GM20000 (cell line): Measurements from ENCODE around the gene C20orf144.
"Not testable (repeated sequence)": the region's sequence is repeated elsewhere in the genome, so short reads cannot be mapped to it uniquely, and the experiment has no call there.

Experiments
- DNase-seq: peaks from one replicate; pipeline ENCODE4 v3.0.0; 2012; ENCODE audit warnings: low spot score
- CTCF ChIP-seq: IDR thresholded peaks from 2 replicates; pipeline ENCODE4 v1.5.1; 2012; ENCODE audit warnings: mild to moderate bottlenecking, control low read depth; ENCODE audit errors: extremely low read depth, missing control alignments

Gene C20orf144

GRCh38 chr20:33629979-33630378, 32.1 kb upstream of the C20orf144 start:
- TF ChIP-seq CTCF, result no peak
- DNase-seq, result no peak

- TF ChIP-seq CTCF, result no peak
- no peak for DNase-seq
Observed at GRCh38 chr20:33630507-33630906, 31.6 kb upstream of the C20orf144 start.

GRCh38 chr20:33631910-33632309, 30.2 kb upstream of the C20orf144 start:
- not testable (repeated sequence) for DNase-seq

- no peak for DNase-seq
- TF ChIP-seq CTCF, result no peak
Observed at GRCh38 chr20:33635341-33635740, 26.8 kb upstream of the C20orf144 start.

GRCh38 chr20:33636776-33637175, 25.4 kb upstream of the C20orf144 start:
- no peak for TF ChIP-seq CTCF

GRCh38 chr20:33640287-33640686, 21.8 kb upstream of the C20orf144 start:
- no peak for TF ChIP-seq CTCF
- no peak for DNase-seq

More at GRCh38 chr20:33636776-33637175, 25.4 kb upstream of the C20orf144 start:
- no peak for DNase-seq

GRCh38 chr20:33644313-33645071, 17.6 kb upstream of the C20orf144 start:
- TF ChIP-seq CTCF, result no peak

GRCh38 chr20:33645072-33645358, 17.1 kb upstream of the C20orf144 start:
- TF ChIP-seq CTCF, result no peak
- no peak for DNase-seq

More at GRCh38 chr20:33644313-33645071, 17.6 kb upstream of the C20orf144 start:
- DNase-seq, result no peak
